ENCODE data around the gene THEM5.
A peak's percentile ranks its signal among the peaks of the same experiment; 100 is the strongest.

THEM5 gene

GRCh38 chr1:151819976-151820623, 33.4 kb downstream of the THEM5 start:
- no peak for DNase-seq (ENCODE audit: low spot score)

GRCh38 chr1:151819227-151819835, 34.2 kb downstream of the THEM5 start:
- DNase-seq (ENCODE audit: low spot score): no peak

- DNase-seq (ENCODE audit: low spot score): no peak
Observed at GRCh38 chr1:151817353-151817730, 36.2 kb downstream of the THEM5 start.

- DNase-seq (ENCODE audit: low spot score): no peak
Observed at GRCh38 chr1:151816548-151817352, 36.8 kb downstream of the THEM5 start.

GRCh38 chr1:151815716-151816327, 37.7 kb downstream of the THEM5 start:
- peak; percentile 73 for DNase-seq (ENCODE audit: low spot score)

- DNase-seq (ENCODE audit: low spot score): no peak
Observed at GRCh38 chr1:151814971-151815545, 38.5 kb downstream of the THEM5 start.

GRCh38 chr1:151814426-151814825, 39.1 kb downstream of the THEM5 start:
- no peak for DNase-seq (ENCODE audit: low spot score)

GRCh38 chr1:151813271-151813977, 40.1 kb downstream of the THEM5 start:
- DNase-seq (ENCODE audit: low spot score): no peak

GRCh38 chr1:151811181-151811580, 42.3 kb downstream of the THEM5 start:
- DNase-seq (ENCODE audit: low spot score): no peak

GRCh38 chr1:151809985-151810556, 43.4 kb downstream of the THEM5 start:
- DNase-seq (ENCODE audit: low spot score): no peak

- DNase-seq (ENCODE audit: low spot score): no peak
Observed at GRCh38 chr1:151809290-151809984, 44.1 kb downstream of the THEM5 start.

GRCh38 chr1:151807766-151808165, 45.7 kb downstream of the THEM5 start:
- no peak for DNase-seq (ENCODE audit: low spot score)

GRCh38 chr1:151807131-151807530, 46.4 kb downstream of the THEM5 start:
- no peak for DNase-seq (ENCODE audit: low spot score)

GRCh38 chr1:151806170-151806569, 47.3 kb downstream of the THEM5 start:
- no peak for DNase-seq (ENCODE audit: low spot score)

- DNase-seq (ENCODE audit: low spot score): no peak
Observed at GRCh38 chr1:151805066-151805820, 48.3 kb downstream of the THEM5 start, which contains the start of gene LINGO4. Gene LINGO4, minus strand, starts transcription at chr1:151805419. Its CDS starts 2,715 bp downstream, at chr1:151802704.

GRCh38 chr1:151803915-151804314, 49.6 kb downstream of the THEM5 start:
- no peak for DNase-seq (ENCODE audit: low spot score)

GRCh38 chr1:151803164-151803563, 50.3 kb downstream of the THEM5 start:
- DNase-seq (ENCODE audit: low spot score): no peak

GRCh38 chr1:151802372-151802771, 51.1 kb downstream of the THEM5 start:
- DNase-seq (ENCODE audit: low spot score): no peak

- no peak for DNase-seq (ENCODE audit: low spot score)
Observed at GRCh38 chr1:151801846-151802245, 51.7 kb downstream of the THEM5 start.

GRCh38 chr1:151801310-151801820, 52.1 kb downstream of the THEM5 start:
- no peak for DNase-seq (ENCODE audit: low spot score)
